Measurements from ENCODE around the gene CCDC182. TPM values are rescaled to one million over a fixed set of nuclear protein-coding genes. Genes with fewer than 3 reads are reported as not detected.

Gene CCDC182
- total RNA-seq, 1 donor from 2014 or later: not detected

DNA sequence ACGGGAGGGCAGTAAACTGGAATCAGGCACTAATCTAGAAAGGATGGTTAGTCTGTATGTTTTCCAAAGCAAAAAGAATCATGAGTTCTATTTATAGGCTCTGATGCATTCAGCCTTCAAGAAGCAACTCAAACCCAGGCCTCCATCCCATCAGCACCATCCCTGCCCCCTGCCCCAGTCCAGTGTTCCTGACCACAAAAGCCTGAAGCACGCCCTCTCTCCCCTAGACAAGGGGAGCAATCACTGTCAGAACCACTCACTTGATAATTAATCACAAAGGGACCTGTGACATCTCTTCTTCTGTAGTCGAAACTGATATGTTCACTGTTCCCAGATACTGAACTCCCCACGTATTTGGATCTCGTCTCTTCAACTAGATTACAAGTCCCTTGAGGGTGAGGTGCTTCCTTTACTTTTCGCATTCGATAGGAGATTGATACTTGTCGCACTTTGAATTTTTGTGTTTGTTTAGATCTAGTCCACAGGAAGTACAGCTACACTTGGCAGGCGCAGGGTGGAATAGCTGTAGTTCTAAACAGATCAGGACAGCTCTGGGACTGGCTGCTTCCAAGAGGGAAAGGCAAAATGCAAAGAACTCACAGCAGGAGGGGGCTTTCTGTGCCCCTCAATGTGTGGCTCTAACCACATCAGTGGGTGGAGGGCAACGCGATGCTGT lies 36.4 kb upstream of the CCDC182 start:
- Mint-ChIP-seq H3K4me3 (ENCODE audit: unreplicated experiment) (no peak overlapping the region), H3K36me3 (ENCODE audit: low read depth, unreplicated experiment) (no peaks in the 10 kb centered on the region), H3K27me3 (ENCODE audit: low read depth, unreplicated experiment) (peaks cover 14% of the 10 kb centered on the region), H3K9me3 (ENCODE audit: unreplicated experiment) (no peaks in the 10 kb centered on the region), H3K27ac (ENCODE audit: unreplicated experiment) (no peak overlapping the region), H3K4me1 (ENCODE audit: low read depth, unreplicated experiment) (peaks cover 7% of the 10 kb centered on the region)
- Histone ChIP-seq H3K79me2 (ENCODE audit: insufficient read depth, low read length) (no peaks in the 10 kb centered on the region), H3K27ac (ENCODE audit: low read depth, low read length) (no peak overlapping the region), H3K4me1 (ENCODE audit: insufficient read depth, low read length) (peaks cover 6% of the 10 kb centered on the region), H2AFZ (ENCODE audit: low read depth, low read length) (no peak overlapping the region), H3K9me3 (ENCODE audit: insufficient read depth, low read depth, low read length) (no peaks in the 10 kb centered on the region), H3K27me3 (ENCODE audit: insufficient read depth, low read length) (peaks cover 18% of the 10 kb centered on the region), H3K36me3 (ENCODE audit: insufficient read depth, low read length) (no peaks in the 10 kb centered on the region), H3K9ac (ENCODE audit: low read length) (no peak overlapping the region), H3K4me2 (ENCODE audit: low read length) (no peak overlapping the region), H4K20me1 (ENCODE audit: insufficient read depth, low read length) (no peaks in the 10 kb centered on the region), H3K4me3 (ENCODE audit: insufficient read depth, low read depth, low read length) (no peak overlapping the region)
- no peak for TF ChIP-seq EZH2 (IDR thresholded peaks at IDR 0.05; ENCODE audit: insufficient read depth, low read length)
- TF ChIP-seq, protein P1, sequence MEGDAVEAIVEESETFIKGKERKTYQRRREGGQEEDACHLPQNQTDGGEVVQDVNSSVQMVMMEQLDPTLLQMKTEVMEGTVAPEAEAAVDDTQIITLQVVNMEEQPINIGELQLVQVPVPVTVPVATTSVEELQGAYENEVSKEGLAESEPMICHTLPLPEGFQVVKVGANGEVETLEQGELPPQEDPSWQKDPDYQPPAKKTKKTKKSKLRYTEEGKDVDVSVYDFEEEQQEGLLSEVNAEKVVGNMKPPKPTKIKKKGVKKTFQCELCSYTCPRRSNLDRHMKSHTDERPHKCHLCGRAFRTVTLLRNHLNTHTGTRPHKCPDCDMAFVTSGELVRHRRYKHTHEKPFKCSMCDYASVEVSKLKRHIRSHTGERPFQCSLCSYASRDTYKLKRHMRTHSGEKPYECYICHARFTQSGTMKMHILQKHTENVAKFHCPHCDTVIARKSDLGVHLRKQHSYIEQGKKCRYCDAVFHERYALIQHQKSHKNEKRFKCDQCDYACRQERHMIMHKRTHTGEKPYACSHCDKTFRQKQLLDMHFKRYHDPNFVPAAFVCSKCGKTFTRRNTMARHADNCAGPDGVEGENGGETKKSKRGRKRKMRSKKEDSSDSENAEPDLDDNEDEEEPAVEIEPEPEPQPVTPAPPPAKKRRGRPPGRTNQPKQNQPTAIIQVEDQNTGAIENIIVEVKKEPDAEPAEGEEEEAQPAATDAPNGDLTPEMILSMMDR (IDR thresholded peaks at IDR 0.05; ENCODE audit: insufficient read depth, low read depth, low read length): no peak
- no peak for DNase-seq (ENCODE audit: low read depth)
- no peak for FAIRE-seq

DNA sequence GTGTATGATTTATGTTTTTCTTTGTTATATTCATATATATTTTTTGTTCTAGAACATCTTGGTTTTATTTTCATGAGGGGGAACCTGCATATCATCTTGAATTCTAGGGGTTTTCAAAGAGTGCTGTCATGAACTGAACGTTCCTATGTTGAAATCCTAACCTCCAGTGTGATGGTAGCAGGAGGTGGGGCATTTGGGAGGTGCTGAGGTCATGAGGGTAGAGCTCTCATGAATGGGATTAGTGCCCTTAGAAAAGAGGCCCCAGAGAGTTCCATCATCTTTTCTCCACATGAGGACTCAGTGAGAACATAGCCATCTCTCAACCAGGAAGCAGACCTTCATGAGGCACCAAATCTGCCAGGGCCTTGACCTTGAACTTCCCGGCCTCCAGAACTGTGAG lies 34.6 kb upstream of the CCDC182 start:
- no peak for TF ChIP-seq EZH2 (IDR thresholded peaks at IDR 0.05; ENCODE audit: insufficient read depth, low read length)
- TF ChIP-seq, protein P1 (IDR thresholded peaks at IDR 0.05; ENCODE audit: insufficient read depth, low read depth, low read length): no peak

GRCh38 chr17:57778306-57778705 lies 33.2 kb upstream of the CCDC182 start:
- Mint-ChIP-seq H3K4me1 (ENCODE audit: low read depth, unreplicated experiment) (peaks cover 19% of the 10 kb centered on the region), H3K4me3 (ENCODE audit: unreplicated experiment) (no peak overlapping the region), H3K27ac (ENCODE audit: unreplicated experiment) (no peak overlapping the region), H3K9me3 (ENCODE audit: unreplicated experiment) (no peaks in the 10 kb centered on the region), H3K27me3 (ENCODE audit: low read depth, unreplicated experiment) (peaks cover 21% of the 10 kb centered on the region), H3K36me3 (ENCODE audit: low read depth, unreplicated experiment) (no peaks in the 10 kb centered on the region)
- H3K27ac ChIP-seq (ENCODE audit: low read depth, low read length): no peak overlapping the region
- H3K79me2 ChIP-seq (ENCODE audit: insufficient read depth, low read length): no peaks in the 10 kb centered on the region
- no peak for FAIRE-seq
- H3K9ac ChIP-seq (ENCODE audit: low read length): no peak overlapping the region
- peaks cover 2% of the 10 kb centered on the region for H3K27me3 ChIP-seq (ENCODE audit: insufficient read depth, low read length)
- H4K20me1 ChIP-seq (ENCODE audit: insufficient read depth, low read length): no peaks in the 10 kb centered on the region
- TF ChIP-seq, protein P1 (IDR thresholded peaks at IDR 0.05; ENCODE audit: insufficient read depth, low read depth, low read length): no peak
- no peak for TF ChIP-seq EZH2 (IDR thresholded peaks at IDR 0.05; ENCODE audit: insufficient read depth, low read length)
- H3K4me3 ChIP-seq (ENCODE audit: insufficient read depth, low read depth, low read length): no peak overlapping the region
- no peak for DNase-seq (ENCODE audit: low read depth)
- H3K9me3 ChIP-seq (ENCODE audit: insufficient read depth, low read depth, low read length): no peaks in the 10 kb centered on the region
- no peak overlapping the region for H2AFZ ChIP-seq (ENCODE audit: low read depth, low read length)
- peaks cover 6% of the 10 kb centered on the region for H3K4me1 ChIP-seq (ENCODE audit: insufficient read depth, low read length)
- no peak overlapping the region for H3K4me2 ChIP-seq (ENCODE audit: low read length)
- no peaks in the 10 kb centered on the region for H3K36me3 ChIP-seq (ENCODE audit: insufficient read depth, low read length)

More for the DNA sequence above, 34.6 kb upstream of the CCDC182 start:
- DNase-seq (ENCODE audit: low read depth) (no peak), FAIRE-seq (no peak)
- Histone ChIP-seq H3K4me1 (ENCODE audit: insufficient read depth, low read length) (peaks cover 6% of the 10 kb centered on the region), H3K27ac (ENCODE audit: low read depth, low read length) (no peak overlapping the region), H3K9ac (ENCODE audit: low read length) (no peak overlapping the region), H3K79me2 (ENCODE audit: insufficient read depth, low read length) (no peaks in the 10 kb centered on the region), H2AFZ (ENCODE audit: low read depth, low read length) (no peak overlapping the region), H3K36me3 (ENCODE audit: insufficient read depth, low read length) (no peaks in the 10 kb centered on the region), H3K27me3 (ENCODE audit: insufficient read depth, low read length) (peaks cover 13% of the 10 kb centered on the region), H3K4me2 (ENCODE audit: low read length) (no peak overlapping the region), H4K20me1 (ENCODE audit: insufficient read depth, low read length) (no peaks in the 10 kb centered on the region), H3K4me3 (ENCODE audit: insufficient read depth, low read depth, low read length) (no peak overlapping the region), H3K9me3 (ENCODE audit: insufficient read depth, low read depth, low read length) (no peaks in the 10 kb centered on the region)
- H3K4me1 Mint-ChIP-seq (ENCODE audit: low read depth, unreplicated experiment): peaks cover 10% of the 10 kb centered on the region
- H3K27ac Mint-ChIP-seq (ENCODE audit: unreplicated experiment): no peak overlapping the region
- no peak overlapping the region for H3K4me3 Mint-ChIP-seq (ENCODE audit: unreplicated experiment)
- no peaks in the 10 kb centered on the region for H3K9me3 Mint-ChIP-seq (ENCODE audit: unreplicated experiment)
- no peaks in the 10 kb centered on the region for H3K36me3 Mint-ChIP-seq (ENCODE audit: low read depth, unreplicated experiment)
- peaks cover 16% of the 10 kb centered on the region for H3K27me3 Mint-ChIP-seq (ENCODE audit: low read depth, unreplicated experiment)

Data from astrocyte (in vitro differentiated cells and primary cell).